ENCODE results near the gene JAM2.

Gene JAM2

DNA sequence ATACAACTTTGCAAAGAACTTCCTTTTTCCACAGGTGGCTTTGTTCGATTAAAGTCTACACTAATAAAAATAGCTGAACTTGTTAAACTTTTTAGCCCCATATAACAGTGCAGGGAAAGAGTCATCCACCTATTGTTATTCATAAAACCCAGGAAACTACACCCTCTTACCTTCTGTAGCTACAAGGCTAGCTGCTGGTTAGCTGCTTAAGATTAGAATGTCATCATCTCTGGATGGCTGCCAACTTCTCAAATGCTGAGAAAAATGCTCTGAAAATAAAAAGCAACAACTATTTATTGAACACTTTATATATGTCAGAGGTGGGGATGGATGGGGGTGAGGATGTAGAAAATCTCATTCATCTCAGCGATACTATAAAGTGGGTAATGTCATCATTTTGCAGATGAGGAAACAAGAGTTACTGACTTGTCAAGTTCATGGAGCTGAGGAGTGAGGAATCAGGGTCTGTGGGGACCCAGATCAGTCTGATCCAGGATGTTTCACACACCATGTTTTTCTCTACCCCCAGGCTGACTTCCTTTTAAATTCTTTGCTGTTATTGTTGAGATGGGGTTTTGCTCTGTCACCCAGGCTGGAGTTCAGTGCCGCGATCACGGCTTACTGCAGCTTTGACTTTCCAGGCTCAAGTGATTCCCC is 78.6 kb downstream of the JAM2 start:
- DNase-seq (ENCODE audit: low read depth in 3 of 3): no peak

GRCh38 chr21:25721987-25722386 is 82.9 kb downstream of the JAM2 start:
- no peak for DNase-seq (ENCODE audit: low read depth in 3 of 3)

DNA sequence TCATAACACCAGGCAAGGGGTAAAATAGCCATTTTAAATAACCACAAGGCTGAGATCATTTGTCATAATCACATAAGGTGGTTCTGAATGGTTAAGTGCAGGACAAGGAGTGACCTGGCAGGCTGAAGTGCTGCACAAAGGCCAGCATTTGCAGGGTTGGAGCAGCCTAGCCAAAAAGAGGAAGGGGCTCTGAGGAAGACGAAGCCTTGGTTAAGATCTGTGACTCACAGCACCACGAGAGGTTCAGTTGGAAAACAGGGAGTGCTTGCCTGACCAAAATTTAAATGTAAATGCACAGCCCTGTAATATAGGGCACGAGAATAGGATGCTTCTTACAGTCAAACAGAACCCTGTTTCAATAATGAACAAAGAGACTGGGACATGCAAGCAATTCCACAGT is 83.6 kb downstream of the JAM2 start:
- DNase-seq (ENCODE audit: low read depth in 3 of 3): no peak

DNA sequence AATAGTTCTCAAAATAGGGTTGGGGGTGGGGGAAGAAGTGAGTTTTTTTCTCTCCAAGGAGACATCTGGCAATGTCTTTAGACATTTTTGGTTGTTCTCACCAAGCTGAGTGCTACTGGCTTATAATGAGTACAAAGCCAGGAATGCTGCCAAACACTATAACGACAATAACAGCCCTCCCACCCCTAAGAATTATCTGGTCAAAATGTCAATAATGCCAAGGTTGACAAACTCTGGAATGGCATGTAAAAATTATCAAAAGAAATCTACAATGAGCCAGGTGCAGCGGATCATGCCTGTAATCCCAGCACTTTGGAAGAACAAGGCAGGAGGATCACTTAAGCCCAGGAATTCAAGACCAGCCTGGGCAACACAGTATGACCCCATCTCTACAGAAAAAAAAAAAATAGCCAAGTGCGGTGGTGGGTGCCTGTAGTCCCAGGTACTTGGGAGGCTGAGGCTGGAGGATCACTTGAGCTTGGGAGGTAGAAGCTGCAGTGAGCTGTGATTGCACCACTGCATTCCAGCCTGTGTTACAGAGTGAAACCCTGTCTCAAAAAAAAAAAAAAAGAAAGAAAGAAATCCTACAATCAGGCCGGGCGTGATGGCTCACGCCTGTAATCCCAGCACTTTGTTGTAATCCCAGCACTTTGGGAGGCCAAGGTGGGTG is 93.2 kb downstream of the JAM2 start:
- DNase-seq (ENCODE audit: low read depth in 3 of 3): no peak

DNA sequence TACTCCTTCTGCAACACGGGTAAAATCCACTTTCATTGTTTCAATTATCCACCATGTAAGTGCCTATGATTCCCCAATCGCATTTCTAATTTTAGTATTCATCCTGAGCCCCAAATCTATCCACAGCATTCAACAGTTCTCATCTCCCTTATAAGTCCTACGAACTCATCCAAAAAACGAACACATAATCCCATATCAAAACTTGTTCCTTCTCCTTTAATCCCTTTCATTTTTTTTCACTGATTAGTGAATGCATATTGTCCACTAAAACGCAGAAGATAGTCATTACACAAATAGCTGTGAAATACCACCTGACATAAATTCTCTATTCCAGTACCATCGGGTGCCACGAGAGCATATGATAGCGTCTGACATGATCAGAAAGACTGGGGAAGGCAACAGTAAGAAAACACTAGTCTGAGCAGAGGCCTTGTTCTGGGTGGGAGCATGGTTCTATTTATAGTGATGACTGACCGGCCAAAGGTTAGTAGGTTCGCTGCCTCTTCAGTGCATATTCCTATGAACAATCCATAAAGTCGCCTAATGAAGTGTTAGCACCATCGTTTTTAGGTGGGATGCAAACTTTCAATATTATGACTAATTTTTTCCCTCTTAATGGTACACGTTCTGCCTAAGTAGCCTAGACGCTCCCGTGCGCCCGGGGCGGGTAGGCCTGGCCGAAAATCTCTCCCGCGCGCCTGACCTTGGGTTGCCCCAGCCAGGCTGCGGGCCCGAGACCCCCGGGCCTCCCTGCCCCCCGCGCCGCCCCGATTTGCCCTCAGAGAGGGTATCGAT is 95.0 kb downstream of the JAM2 start:
- DNase-seq (ENCODE audit: low read depth in 3 of 3): peak in 1 of 3 experiments; percentile 13

DNA sequence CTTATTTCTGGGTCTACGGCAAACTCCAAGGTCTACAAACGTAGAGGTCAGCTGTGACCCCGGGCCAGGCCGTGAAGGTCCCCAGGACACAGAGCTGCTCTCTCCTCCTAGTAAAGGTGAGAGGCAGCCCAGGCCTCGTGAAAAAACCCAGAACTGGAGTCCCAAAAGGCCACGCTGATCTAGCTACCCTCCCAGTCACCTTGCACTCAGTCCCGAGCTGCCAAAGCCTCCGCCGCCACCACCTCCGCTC is 95.5 kb downstream of the JAM2 start:
- DNase-seq (ENCODE audit: low read depth in 3 of 3): no peak

DNA sequence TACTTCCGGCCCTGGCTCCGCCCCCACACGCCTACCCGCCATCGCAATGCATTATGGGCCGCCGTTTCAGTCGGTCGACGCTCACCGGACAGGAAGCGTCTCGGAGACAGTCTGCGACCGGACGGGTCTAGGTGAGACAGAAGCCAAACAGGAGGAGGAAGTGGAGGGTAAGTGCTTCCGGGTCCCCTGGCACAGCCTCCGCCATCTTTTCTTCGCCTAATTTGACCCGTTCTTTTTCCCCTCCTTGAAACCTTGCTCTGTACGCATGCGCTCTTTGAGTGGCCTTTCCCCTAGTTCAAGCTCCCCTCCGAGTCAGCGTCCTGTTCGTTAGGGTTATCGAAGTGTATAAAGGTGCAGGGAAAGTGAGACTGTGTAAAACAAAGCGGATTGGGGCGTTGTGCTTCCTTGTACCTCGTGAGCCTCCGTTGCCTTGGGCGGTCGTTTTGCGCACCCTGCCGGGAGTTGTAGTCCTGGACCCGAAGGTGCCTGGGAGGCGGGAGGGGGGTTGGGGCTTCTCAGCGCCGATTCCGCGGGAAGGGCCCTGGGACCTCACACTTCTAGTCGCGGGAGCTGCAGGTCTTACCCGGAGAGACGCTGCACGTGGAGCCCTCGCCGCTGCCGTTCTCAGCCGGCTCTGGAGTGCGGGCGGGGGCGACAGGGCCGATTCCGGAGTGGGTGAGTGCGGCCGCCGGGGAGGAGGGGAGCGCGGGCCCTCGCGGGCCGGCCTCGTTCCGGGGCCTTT is 96.0 kb downstream of the JAM2 start, which contains the start of the genes ATP5PF and GABPA:
ATP5PF (minus strand) TSS at position 1 of the 742 bp plus-strand sequence. CDS start 5,110 bp downstream, outside the sequence.
GABPA (plus strand) TSS at position 69 of the 742 bp plus-strand sequence. CDS start 6,627 bp downstream, outside the sequence.
- DNase-seq (ENCODE audit: low read depth in 3 of 3): peak; percentile 93 to 98 (median 96)

DNA sequence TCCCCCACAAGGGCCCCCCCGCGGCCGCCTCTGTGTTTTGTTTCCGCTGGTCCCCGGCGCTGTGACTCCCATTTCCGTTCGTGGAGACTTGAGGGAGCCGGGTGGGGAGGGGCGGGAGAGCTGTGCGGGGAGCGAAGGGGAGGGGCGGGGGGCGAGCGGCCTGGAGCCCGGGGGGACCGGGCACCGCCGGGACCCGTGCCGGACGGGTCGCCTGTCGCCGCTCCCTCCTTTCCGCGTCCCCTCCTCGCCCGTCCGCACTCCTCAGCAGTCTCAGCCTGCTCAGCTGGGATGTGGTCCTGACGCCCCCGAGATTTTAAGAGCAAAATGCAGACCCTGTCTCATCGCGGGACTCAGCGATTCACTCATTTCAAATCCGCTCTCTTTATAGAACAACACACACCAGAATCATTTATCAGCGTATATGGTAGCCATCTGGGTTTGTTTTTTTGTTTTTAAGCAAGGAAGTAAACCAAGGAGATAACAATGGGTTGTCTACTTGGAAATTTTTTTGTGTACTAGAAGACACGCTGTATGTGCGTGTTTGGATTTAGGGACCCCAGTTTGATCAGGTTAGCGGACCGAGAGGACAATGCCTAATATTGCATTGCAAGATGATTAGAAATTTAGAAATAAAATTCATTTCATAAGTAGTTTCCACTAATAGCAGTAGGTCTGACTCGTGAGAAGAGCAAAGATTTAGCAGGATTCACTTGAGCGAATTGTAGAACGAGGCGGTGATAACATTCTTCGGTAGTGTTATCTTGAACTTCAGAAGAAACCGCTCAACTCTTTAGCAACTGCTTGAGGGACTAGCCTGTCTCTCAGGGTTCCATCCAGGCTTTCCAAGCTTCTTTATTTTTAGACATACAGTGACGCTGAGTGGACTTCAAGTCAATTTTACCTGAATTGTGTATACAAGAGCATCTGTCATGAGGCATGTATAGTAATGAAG is 96.9 kb downstream of the JAM2 start:
- DNase-seq (ENCODE audit: low read depth in 3 of 3): peak in 2 of 3 experiments; percentile 53 to 55

GRCh38 chr21:25737421-25737820 is 98.4 kb downstream of the JAM2 start:
- DNase-seq (ENCODE audit: low read depth in 3 of 3): no peak

DNA sequence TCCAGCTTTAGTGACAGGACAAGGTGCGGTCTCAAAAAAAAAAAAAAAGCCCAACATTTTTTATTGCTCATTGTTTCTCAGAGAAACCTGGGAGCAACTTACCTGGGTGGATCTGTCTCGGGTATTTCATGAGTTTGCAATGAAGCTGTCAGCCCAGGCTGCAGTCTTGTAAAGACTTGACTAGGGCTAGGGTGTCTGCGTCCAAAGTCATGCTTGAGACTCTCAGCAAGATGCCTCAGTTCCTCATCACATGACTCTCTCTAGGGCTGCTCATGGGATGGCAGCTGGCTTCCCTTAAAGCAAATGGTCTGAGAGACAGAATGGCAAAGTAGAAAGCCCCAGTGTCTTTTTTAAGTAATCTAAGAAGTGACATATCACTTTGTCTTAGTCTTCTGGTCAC is 103.8 kb downstream of the JAM2 start:
- DNase-seq (ENCODE audit: low read depth in 3 of 3): no peak

DNA sequence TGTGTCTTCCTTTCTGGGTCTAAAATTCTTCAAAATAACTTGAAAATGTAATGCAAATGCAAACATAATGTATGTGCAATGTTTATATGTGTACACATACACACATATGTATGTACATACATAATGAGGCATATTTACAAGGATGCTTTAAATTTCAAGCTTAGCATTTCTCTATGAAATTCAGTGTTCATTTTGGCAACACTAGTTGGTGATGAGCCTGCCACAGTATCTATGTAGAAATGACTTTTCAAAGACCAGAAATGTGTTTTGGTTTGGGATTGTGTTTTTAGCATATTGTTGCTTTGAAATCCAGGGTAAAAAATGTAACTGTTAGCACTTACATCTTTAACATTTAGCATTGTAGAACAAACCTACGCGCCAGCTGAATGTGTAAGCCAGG is 105.8 kb downstream of the JAM2 start:
- DNase-seq (ENCODE audit: low read depth in 3 of 3): no peak

GRCh38 chr21:25750085-25750484 is 111.0 kb downstream of the JAM2 start:
- DNase-seq (ENCODE audit: low read depth in 3 of 3): no peak

DNA sequence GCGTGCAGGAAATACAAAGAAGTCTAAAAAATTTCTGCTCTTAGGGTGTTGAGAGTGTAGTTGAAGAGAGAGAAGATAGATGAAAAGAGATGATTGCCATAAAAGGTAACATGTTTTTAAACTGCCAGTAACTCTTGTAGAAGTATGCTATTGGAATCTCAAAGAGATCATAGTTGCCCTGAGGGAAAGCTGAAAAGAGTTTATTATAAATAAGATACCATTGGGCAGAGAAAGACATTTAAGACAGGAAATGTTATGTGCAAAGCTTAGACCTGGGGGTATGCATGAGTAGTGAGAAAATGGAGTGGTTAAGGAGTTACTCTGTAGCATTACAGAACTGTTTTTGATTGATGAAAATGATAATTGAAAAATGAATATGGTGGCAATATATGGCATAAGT is 113.4 kb downstream of the JAM2 start:
- no peak for DNase-seq (ENCODE audit: low read depth in 3 of 3)

- DNase-seq (ENCODE audit: low read depth in 3 of 3): no peak
Measured at GRCh38 chr21:25756190-25756932, 117.3 kb downstream of the JAM2 start.

DNA sequence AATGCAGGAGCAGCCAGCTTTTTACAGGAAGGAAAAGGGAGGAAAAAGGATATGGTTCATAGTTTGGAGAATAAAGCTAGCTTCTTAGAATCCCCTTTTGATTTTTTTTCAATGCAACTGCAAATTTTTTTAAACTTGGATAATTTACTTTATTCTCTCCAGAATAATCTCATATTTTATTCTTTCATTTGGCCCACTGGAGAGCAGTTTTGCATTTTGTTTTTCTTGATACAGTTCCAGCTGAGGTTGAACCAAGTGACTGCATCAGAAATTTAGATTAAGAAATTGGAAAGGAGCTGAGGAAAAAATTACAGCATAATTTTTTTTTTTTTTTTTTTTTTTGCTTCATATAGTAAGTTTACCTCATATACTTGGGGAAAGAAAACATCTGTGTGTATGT is 118.5 kb downstream of the JAM2 start:
- no peak for DNase-seq (ENCODE audit: low read depth in 3 of 3)

DNA sequence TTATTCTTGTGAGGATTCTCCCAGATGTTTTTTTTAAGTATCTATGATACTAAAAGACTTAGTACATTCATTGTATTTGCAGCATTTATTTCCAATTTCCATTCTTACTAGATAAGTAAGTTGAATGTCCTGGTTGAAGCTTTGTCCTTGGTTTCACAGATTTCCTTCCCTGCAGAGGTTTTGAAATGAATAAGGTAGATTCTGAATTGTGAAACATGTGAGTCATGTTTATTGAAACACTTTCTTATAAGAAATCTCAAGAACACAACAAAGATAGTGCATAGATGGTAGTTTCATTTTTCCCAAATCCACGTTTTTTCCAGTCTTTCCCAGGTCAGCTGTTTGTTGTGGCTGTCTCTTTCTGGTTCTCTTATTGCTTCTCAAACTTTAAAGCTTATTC is 120.5 kb downstream of the JAM2 start:
- DNase-seq (ENCODE audit: low read depth in 3 of 3): no peak

- no peak for DNase-seq (ENCODE audit: low read depth in 3 of 3)
Measured at GRCh38 chr21:25760061-25760460, 121.0 kb downstream of the JAM2 start.

DNA sequence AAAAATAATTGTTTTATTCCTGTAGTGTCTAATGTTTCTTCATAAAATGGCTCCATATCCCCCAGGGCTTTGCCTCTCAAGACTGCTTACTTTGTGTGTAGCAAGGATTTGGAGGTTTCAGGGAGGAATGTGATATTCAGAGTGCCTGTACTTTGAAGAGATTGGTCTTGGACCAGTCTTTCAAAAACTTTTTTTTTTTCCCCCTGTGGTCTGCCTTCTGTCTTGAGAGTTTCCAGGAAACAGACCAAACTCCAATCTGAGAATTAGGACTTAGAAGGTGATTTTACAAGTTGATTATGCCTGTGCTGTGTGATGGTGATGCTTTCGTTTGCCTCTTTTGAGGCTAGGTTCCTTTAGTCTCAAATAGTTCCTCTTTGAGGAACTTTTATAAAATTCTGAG is 121.6 kb downstream of the JAM2 start:
- no peak for DNase-seq (ENCODE audit: low read depth in 3 of 3)

- no peak for DNase-seq (ENCODE audit: low read depth in 3 of 3)
Measured at GRCh38 chr21:25764065-25764464, 125.0 kb downstream of the JAM2 start.
